GM12878 (cell line): ENCODE measurements around the gene AGAP1. TPM values are rescaled to one million over a fixed set of nuclear protein-coding genes. Genes with fewer than 3 reads are reported as not detected.

ENCODE experiments used
- ATAC-seq: fragments of 200-7000 bp; cut with Tn5 transposase; 3 replicates; pipeline ENCODE4 v1.9.1; 2020; ENCODE audit warnings: mild to moderate bottlenecking, moderate library complexity
- BruUV-seq: library from RNA; stranded (reverse); fragments of 400-500 nt; replicated peaks from 2 replicates; lab custom pipeline; 2021; lab: Mats Ljungman, UMichigan
- CTCF ChIA-PET: fragments of 300-600 bp; sonication (Branson Sonifier 250); formaldehyde crosslinking; extraction: SDS; loops from one replicate; lab custom pipeline; 2021; ENCODE audit warnings: inconsistent platforms; lab: Yijun Ruan, JAX
- POLR2A ChIA-PET: fragments of 350-600 bp; formaldehyde crosslinking; extraction: SDS; loops from one replicate; lab custom pipeline; 2021; ENCODE audit warnings: inconsistent platforms; lab: Charles Lee
- RAD21 ChIA-PET: fragments of 300-600 bp; sonication (Branson Sonifier 250); formaldehyde crosslinking; loops from one replicate; lab custom pipeline; 2023; ENCODE audit warnings: antibody characterized with exemption; ENCODE audit not compliant: unreplicated experiment; lab: Charles Lee
- SMC1A ChIA-PET: fragments of 300-600 bp; sonication (Branson Sonifier 250); formaldehyde crosslinking; loops from one replicate; lab custom pipeline; 2023; ENCODE audit not compliant: unreplicated experiment, uncharacterized antibody; lab: Charles Lee
- DNase-seq: peaks from one replicate; pipeline ENCODE4 v3.0.0-alpha.2; 2011; ENCODE audit warnings: low read depth, low spot score
- FAIRE-seq: peaks from 3 replicates; lab custom pipeline; 2011; peaks lifted over from hg19 to GRCh38; lab: Jason Lieb, UNC
- H2AFZ ChIP-seq: 2 replicates; pipeline ENCODE4 v1.6.0; 2011; ENCODE audit warnings: low read depth, low read length, control low read depth; ENCODE audit not compliant: control insufficient read depth
- H3K27ac ChIP-seq: 2 replicates; pipeline ENCODE4 v1.5.1; 2011; ENCODE audit warnings: control low read depth; ENCODE audit not compliant: control insufficient read depth, insufficient read depth
- H3K27me3 ChIP-seq, 2 experiments: replicated peaks in 1 of 2; 2 replicates each; pipeline versions ENCODE4 v1.6.0 to v1.6.1; 2011; ENCODE audit warnings: low read length in 1 of 2; ENCODE audit not compliant: control insufficient read depth in 2 of 2, insufficient read depth in 2 of 2
- H3K36me3 ChIP-seq, 2 experiments: 2 replicates each; pipeline ENCODE4 v1.5.1; 2011; ENCODE audit warnings: low read length in 1 of 2; ENCODE audit not compliant: control insufficient read depth in 2 of 2, insufficient read depth in 2 of 2
- H3K4me1 ChIP-seq: 2 replicates; pipeline ENCODE4 v1.6.1; 2011; ENCODE audit warnings: mild to moderate bottlenecking, low read length, moderate library complexity, mixed read lengths; ENCODE audit not compliant: control insufficient read depth, insufficient read depth
- H3K4me2 ChIP-seq: 2 replicates; pipeline ENCODE4 v1.6.0; 2011; ENCODE audit warnings: control low read depth; ENCODE audit not compliant: control insufficient read depth, insufficient read depth
- H3K4me3 ChIP-seq: fragments of 200-600 bp; sonication (generic); 2 replicates; pipeline ENCODE4 v1.5.1; 2016
- H3K79me2 ChIP-seq: 2 replicates; pipeline ENCODE4 v1.6.0; 2011; ENCODE audit warnings: low read length; ENCODE audit not compliant: control insufficient read depth, insufficient read depth
- H3K9ac ChIP-seq: 2 replicates; pipeline ENCODE4 v1.8.0; 2011; ENCODE audit warnings: low read length, control low read depth, mixed read lengths; ENCODE audit not compliant: control insufficient read depth, insufficient read depth
- H3K9me3 ChIP-seq: replicated peaks from 3 replicates; pipeline ENCODE4 v1.5.1; 2011; ENCODE audit warnings: mild to moderate bottlenecking, low read length; ENCODE audit not compliant: control insufficient read depth, insufficient read depth
- H4K20me1 ChIP-seq: 2 replicates; pipeline ENCODE4 v1.6.0; 2011; ENCODE audit not compliant: control insufficient read depth, insufficient read depth
- BCL11A ChIP-seq: IDR thresholded peaks from 2 replicates; pipeline ENCODE4 v1.6.1; 2011; ENCODE audit warnings: low read depth, low read length
- CBFB ChIP-seq: IDR thresholded peaks from 2 replicates; pipeline ENCODE4 v1.6.1; 2016; ENCODE audit warnings: antibody characterized with exemption, low read depth
- DPF2 ChIP-seq: fragments of 450-650 bp; IDR thresholded peaks from 2 replicates; pipeline ENCODE4 v1.6.1; 2017; ENCODE audit warnings: mild to moderate bottlenecking
- E2F4 ChIP-seq: IDR thresholded peaks from 2 replicates; pipeline ENCODE4 v1.6.1; 2012; ENCODE audit warnings: low read depth, low read length, improper control_type of control experiment
- E2F8 ChIP-seq: fragments of 450-650 bp; IDR thresholded peaks from 2 replicates; pipeline ENCODE4 v1.6.1; 2018; ENCODE audit warnings: mild to moderate bottlenecking, low read depth, moderate library complexity; ENCODE audit not compliant: partially characterized antibody
- GABPA ChIP-seq: IDR thresholded peaks from 2 replicates; pipeline ENCODE4 v1.6.1; 2014; ENCODE audit warnings: antibody characterized with exemption, low read depth, mild to moderate bottlenecking, inconsistent platforms
- HCFC1 ChIP-seq: fragments of 150-350 bp; IDR thresholded peaks from 2 replicates; pipeline ENCODE4 v1.6.1; 2014; ENCODE audit warnings: low read length
- HDGF ChIP-seq: fragments of 450-650 bp; IDR thresholded peaks from 2 replicates; pipeline ENCODE4 v1.6.1; 2016; ENCODE audit warnings: antibody characterized with exemption
- IKZF2 ChIP-seq, 2 experiments: fragments of 450-650 bp; IDR thresholded peaks; 2 replicates each; pipeline ENCODE4 v1.6.1; 2017; ENCODE audit warnings: mild to moderate bottlenecking in 2 of 2, moderate library complexity in 2 of 2
- JUNB ChIP-seq: IDR thresholded peaks from 2 replicates; pipeline ENCODE4 v1.6.1; 2016; ENCODE audit warnings: antibody characterized with exemption, mild to moderate bottlenecking
- KAT2A ChIP-seq: conservative IDR thresholded peaks from 2 replicates; pipeline ENCODE4 v1.6.1; 2011; ENCODE audit warnings: low read depth, low read length; ENCODE audit not compliant: control insufficient read depth
- NRF1 ChIP-seq: conservative IDR thresholded peaks from 2 replicates; pipeline ENCODE4 v1.6.1; 2011; ENCODE audit warnings: mild to moderate bottlenecking, low read depth, low read length, improper control_type of control experiment
- PKNOX1 ChIP-seq: fragments of 450-650 bp; IDR thresholded peaks from 2 replicates; pipeline ENCODE4 v1.6.1; 2016; ENCODE audit warnings: mild to moderate bottlenecking
- RAD21 ChIP-seq: IDR thresholded peaks from 2 replicates; pipeline ENCODE4 v1.6.1; 2011; ENCODE audit warnings: mild to moderate bottlenecking, low read depth, low read length, moderate library complexity; ENCODE audit not compliant: insufficient read depth
- RELA ChIP-seq: fragments of 450-650 bp; IDR thresholded peaks from 2 replicates; pipeline ENCODE4 v1.8.0; 2014; ENCODE audit warnings: borderline replicate concordance; ENCODE audit not compliant: partially characterized antibody
- SMC3 ChIP-seq: IDR thresholded peaks from 2 replicates; pipeline ENCODE4 v1.6.1; 2011; ENCODE audit warnings: low read length, improper control_type of control experiment, borderline replicate concordance
- TARDBP ChIP-seq: IDR thresholded peaks from 2 replicates; pipeline ENCODE4 v1.6.1; 2016; ENCODE audit warnings: borderline replicate concordance
- ZNF274 ChIP-seq: IDR thresholded peaks from one replicate; pipeline ENCODE4 v1.8.0; 2011; ENCODE audit not compliant: insufficient read length, insufficient read depth
- WGBS: methylation state at CpG from one replicate; pipeline ENCODE4 v1.1.6; 2016; ENCODE audit warnings: low lambda C conversion rate; ENCODE audit not compliant: insufficient replicate concordance, insufficient coverage; ENCODE audit errors: missing lambda C conversion rate; 5-methylcytosine and 5-hydroxymethylcytosine counted together
- in situ Hi-C: fragments of 300-500 bp; cut with MboI; formaldehyde crosslinking; loops from 9 replicates; pipeline ENCODE4 v1.14.3; 2018; ENCODE audit warnings: mixed read lengths
- intact Hi-C: fragments of 100-400 bp; cut with micrococcal nuclease; formaldehyde crosslinking; loops from one replicate; pipeline ENCODE4 v1.14.2; 2022; ENCODE audit not compliant: unreplicated experiment
- polyA plus RNA-seq, 11 experiments: library from polyadenylated mRNA; depleted of rRNA in 4 of 11; unstranded in 6 of 11; stranded (reverse) in 5 of 11; fragments of >200 nt; fragmentation: Nextera tagmentation in 4 of 11; fragmentation: Illumina TruSeq in 1 of 11; extraction: Ambion mirVana in 4 of 11; extraction: Trizol in 1 of 11; gene quantifications; 1 replicate in 1 of 11; 2 replicates in 10 of 11; pipeline versions ENCODE4 v1.2.1 to v1.2.3, GENCODE V29; 2011 to 2016; ENCODE audit warnings: inconsistent platforms in 2 of 11, missing spikeins in 2 of 11, low read depth in 1 of 11
- total RNA-seq, 4 experiments: library from RNA; depleted of rRNA in 3 of 4; stranded (reverse); fragments of >200 nt in 3 of 4; fragmentation: Illumina TruSeq in 1 of 4; extraction: Trizol in 1 of 4; gene quantifications; 2 replicates each; pipeline versions ENCODE4 v1.2.1 to v1.2.3, GENCODE V29; 2013 to 2021

AGAP1 gene
- total and polyA plus RNA-seq, 10 of the 15 experiments (the other 5 are each of a cell fraction or from before 2014, with no cell fraction given), result 0.05 to 0.15 (median 0.06) TPM; not detected in 7

- Histone ChIP-seq H3K27ac (no peak overlapping the region), H3K4me3 (no peak overlapping the region), H3K4me2 (no peak overlapping the region), H3K27me3 (no peaks in the 10 kb centered on the region), H4K20me1 (no peaks in the 10 kb centered on the region), H3K36me3 (no peaks in the 10 kb centered on the region), H3K4me1 (no peaks in the 10 kb centered on the region), H2AFZ (no peak overlapping the region), H3K79me2 (no peaks in the 10 kb centered on the region), H3K9me3 (no peaks in the 10 kb centered on the region), H3K9ac (no peak overlapping the region)
- FAIRE-seq (no peak), DNase-seq (no peak), ATAC-seq (no peak)
- POLR2A ChIA-PET, result no interaction called here
- CTCF ChIA-PET, result no interaction called here
- in situ Hi-C loops, result no loop called here
- RAD21 ChIA-PET, result no interaction called here
- TF ChIP-seq RAD21 (no peak), TARDBP (no peak), RELA (no peak), HDGF (no peak), DPF2 (no peak), JUNB (no peak), E2F4 (no peak), E2F8 (no peak), KAT2A (no peak), HCFC1 (no peak), IKZF2 (IDR thresholded peaks at IDR 0.05) (no peak), PKNOX1 (no peak), CBFB (no peak), BCL11A (no peak), ZNF274 (no peak), NRF1 (no peak), SMC3 (no peak), GABPA (no peak)
- 36% methylated on average over 4 of the region's 4 CpGs for WGBS
- BruUV-seq, result no TSS peak
- intact Hi-C loops, result no loop called here
- SMC1A ChIA-PET, result no interaction called here
Measured at GRCh38 chr2:235857598-235857997, 363.8 kb downstream of the AGAP1 start.
